ENCODE measurements around the gene ATP9A. TPM values are rescaled to one million over a fixed set of nuclear protein-coding genes. Genes with fewer than 3 reads are reported as not detected.
A peak's percentile ranks its signal among the peaks of the same experiment; 100 is the strongest.

Gene ATP9A
- polyA plus RNA-seq, 3 donors: 0.04 TPM; not detected in 2

GRCh38 chr20:51604851-51605250 is 163.3 kb downstream of the ATP9A start:
- 94% methylated on average over 9 of the region's 14 CpGs for WGBS (ENCODE audit: insufficient coverage)
- H3K9me3 ChIP-seq (replicated peaks in 1 of 2; ENCODE audit: control insufficient read depth in 1 of 2, insufficient read depth in 1 of 2, low read length in 2 of 2): no peaks in the 10 kb centered on the region
- no peak overlapping the region for H3K27ac Mint-ChIP-seq
- H3K27me3 Mint-ChIP-seq (ENCODE audit: low read depth in 3 of 3): peaks cover 2 to 6% (median 6%) of the 10 kb centered on the region in 3 donors
- no peaks in the 10 kb centered on the region for H3K79me2 ChIP-seq (ENCODE audit: insufficient read depth, low read length)
- TF ChIP-seq CTCF (IDR thresholded peaks at IDR 0.05): no peak
- no peak overlapping the region for H3K27ac ChIP-seq (ENCODE audit: low read depth in 1 of 2, low read length in 2 of 2)
- no peak overlapping the region for H2AFZ ChIP-seq (ENCODE audit: insufficient read depth, low read depth, low read length, poor library complexity, severe bottlenecking)
- H3K4me3 Mint-ChIP-seq: no peak overlapping the region
- H3K27me3 ChIP-seq (ENCODE audit: control insufficient read depth in 2 of 2, insufficient read depth in 2 of 2, low read length in 2 of 2): no peaks in the 10 kb centered on the region
- no peak overlapping the region for H3K4me2 ChIP-seq (replicated peaks; ENCODE audit: extremely low read depth, low read length, poor library complexity, severe bottlenecking)
- H3K9me3 Mint-ChIP-seq: peaks cover 0 to 1% (median 0%) of the 10 kb centered on the region in 7 donors
- no peak overlapping the region for H3K4me3 ChIP-seq (replicated peaks in 1 of 3; ENCODE audit: low read depth in 2 of 3, low read length in 3 of 3)
- no peak for DNase-seq
- H3K9ac ChIP-seq (ENCODE audit: insufficient read depth, low read length, poor library complexity, severe bottlenecking): no peak overlapping the region
- H3K36me3 Mint-ChIP-seq: no peaks in the 10 kb centered on the region
- no peaks in the 10 kb centered on the region for H3K4me1 ChIP-seq (ENCODE audit: control insufficient read depth in 1 of 2, insufficient read depth in 2 of 2, low read length in 2 of 2)
- no peaks in the 10 kb centered on the region for H3K4me1 Mint-ChIP-seq
- no peaks in the 10 kb centered on the region for H4K20me1 ChIP-seq (ENCODE audit: insufficient read depth, low read length)
- intact Hi-C loops (cut with micrococcal nuclease): no loop called here
- no peaks in the 10 kb centered on the region for H3K36me3 ChIP-seq (replicated peaks in 1 of 2; ENCODE audit: control insufficient read depth in 1 of 2, insufficient read depth in 2 of 2, low read length in 2 of 2)

- no peaks in the 10 kb centered on the region for H4K20me1 ChIP-seq (ENCODE audit: insufficient read depth, low read length)
- peak overlapping the region in 1 of 7 donors; percentile 6 for H3K27ac Mint-ChIP-seq
- WGBS (ENCODE audit: insufficient coverage): 85% methylated on average over 2 of the region's 5 CpGs
- H3K9ac ChIP-seq (ENCODE audit: insufficient read depth, low read length, poor library complexity, severe bottlenecking): no peak overlapping the region
- TF ChIP-seq CTCF (IDR thresholded peaks at IDR 0.05): no peak
- no peak overlapping the region for H3K4me3 Mint-ChIP-seq
- no peaks in the 10 kb centered on the region for H3K4me1 Mint-ChIP-seq
- no peaks in the 10 kb centered on the region for H3K79me2 ChIP-seq (ENCODE audit: insufficient read depth, low read length)
- no peaks in the 10 kb centered on the region for H3K36me3 ChIP-seq (replicated peaks in 1 of 2; ENCODE audit: control insufficient read depth in 1 of 2, insufficient read depth in 2 of 2, low read length in 2 of 2)
- H3K27me3 Mint-ChIP-seq (ENCODE audit: low read depth in 3 of 3): peaks cover 0 to 12% (median 4%) of the 10 kb centered on the region in 3 donors
- DNase-seq: no peak
- peaks cover 0 to 1% (median 0%) of the 10 kb centered on the region in 7 donors for H3K9me3 Mint-ChIP-seq
- H3K4me3 ChIP-seq (replicated peaks in 1 of 3; ENCODE audit: low read depth in 2 of 3, low read length in 3 of 3): no peak overlapping the region
- H3K4me2 ChIP-seq (replicated peaks; ENCODE audit: extremely low read depth, low read length, poor library complexity, severe bottlenecking): no peak overlapping the region
- no peak overlapping the region for H2AFZ ChIP-seq (ENCODE audit: insufficient read depth, low read depth, low read length, poor library complexity, severe bottlenecking)
- H3K4me1 ChIP-seq (ENCODE audit: control insufficient read depth in 1 of 2, insufficient read depth in 2 of 2, low read length in 2 of 2): no peaks in the 10 kb centered on the region
- no peak overlapping the region for H3K27ac ChIP-seq (ENCODE audit: low read depth in 1 of 2, low read length in 2 of 2)
- no peaks in the 10 kb centered on the region for H3K36me3 Mint-ChIP-seq
- H3K9me3 ChIP-seq (replicated peaks in 1 of 2; ENCODE audit: control insufficient read depth in 1 of 2, insufficient read depth in 1 of 2, low read length in 2 of 2): no peaks in the 10 kb centered on the region
- no peaks in the 10 kb centered on the region for H3K27me3 ChIP-seq (ENCODE audit: control insufficient read depth in 2 of 2, insufficient read depth in 2 of 2, low read length in 2 of 2)
- intact Hi-C loops (cut with micrococcal nuclease): no loop called here
These were observed 166.1 kb downstream of the ATP9A start for GRCh38 chr20:51602131-51602530.
